ENCODE results near the gene INPP5A.
"Not testable (repeated sequence)": the region's sequence is repeated elsewhere in the genome, so short reads cannot be mapped to it uniquely, and the experiment has no call there.

Gene INPP5A

GRCh38 chr10:132765435-132765834 is 227.8 kb downstream of the INPP5A start:
- no peak for TF ChIP-seq ZFX (IDR thresholded peaks at IDR 0.05)
- TF ChIP-seq, protein P1, sequence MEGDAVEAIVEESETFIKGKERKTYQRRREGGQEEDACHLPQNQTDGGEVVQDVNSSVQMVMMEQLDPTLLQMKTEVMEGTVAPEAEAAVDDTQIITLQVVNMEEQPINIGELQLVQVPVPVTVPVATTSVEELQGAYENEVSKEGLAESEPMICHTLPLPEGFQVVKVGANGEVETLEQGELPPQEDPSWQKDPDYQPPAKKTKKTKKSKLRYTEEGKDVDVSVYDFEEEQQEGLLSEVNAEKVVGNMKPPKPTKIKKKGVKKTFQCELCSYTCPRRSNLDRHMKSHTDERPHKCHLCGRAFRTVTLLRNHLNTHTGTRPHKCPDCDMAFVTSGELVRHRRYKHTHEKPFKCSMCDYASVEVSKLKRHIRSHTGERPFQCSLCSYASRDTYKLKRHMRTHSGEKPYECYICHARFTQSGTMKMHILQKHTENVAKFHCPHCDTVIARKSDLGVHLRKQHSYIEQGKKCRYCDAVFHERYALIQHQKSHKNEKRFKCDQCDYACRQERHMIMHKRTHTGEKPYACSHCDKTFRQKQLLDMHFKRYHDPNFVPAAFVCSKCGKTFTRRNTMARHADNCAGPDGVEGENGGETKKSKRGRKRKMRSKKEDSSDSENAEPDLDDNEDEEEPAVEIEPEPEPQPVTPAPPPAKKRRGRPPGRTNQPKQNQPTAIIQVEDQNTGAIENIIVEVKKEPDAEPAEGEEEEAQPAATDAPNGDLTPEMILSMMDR (conservative IDR thresholded peaks at IDR 0.05): no peak
- no peak overlapping the region for H3K27ac ChIP-seq

DNA sequence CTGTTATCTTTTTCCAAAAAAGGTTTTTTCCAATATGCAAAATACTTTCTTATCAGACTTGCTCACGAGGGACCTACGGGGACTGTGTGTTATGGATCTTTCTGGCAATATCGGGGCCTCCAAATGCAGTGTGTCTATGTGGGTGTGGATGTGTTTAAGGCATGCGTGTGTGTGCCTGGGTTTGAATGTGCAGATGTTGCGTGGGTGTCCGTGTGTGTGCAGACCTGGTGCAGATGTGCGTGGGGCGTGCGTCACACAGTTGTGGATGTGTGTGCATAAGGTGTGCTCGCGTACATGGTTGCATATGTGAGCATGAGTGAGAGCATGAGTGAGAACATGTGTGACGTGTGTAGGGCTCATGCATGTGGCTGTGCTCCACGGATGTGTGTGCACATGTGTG is 228.7 kb downstream of the INPP5A start:
- TF ChIP-seq, protein P1 (conservative IDR thresholded peaks at IDR 0.05): no peak
- TF ChIP-seq ZFX (IDR thresholded peaks at IDR 0.05): no peak
- H3K27ac ChIP-seq: no peak overlapping the region

GRCh38 chr10:132768346-132769248 is 231.0 kb downstream of the INPP5A start:
- TF ChIP-seq, protein P1 (conservative IDR thresholded peaks at IDR 0.05): no peak
- TF ChIP-seq ZFX (IDR thresholded peaks at IDR 0.05): no peak
- H3K27ac ChIP-seq: no peak overlapping the region

- H3K27ac ChIP-seq: no peak overlapping the region
- TF ChIP-seq, protein P1 (conservative IDR thresholded peaks at IDR 0.05): no peak
- TF ChIP-seq ZFX (IDR thresholded peaks at IDR 0.05): no peak
Observed at GRCh38 chr10:132770061-132771021, 232.8 kb downstream of the INPP5A start.

DNA sequence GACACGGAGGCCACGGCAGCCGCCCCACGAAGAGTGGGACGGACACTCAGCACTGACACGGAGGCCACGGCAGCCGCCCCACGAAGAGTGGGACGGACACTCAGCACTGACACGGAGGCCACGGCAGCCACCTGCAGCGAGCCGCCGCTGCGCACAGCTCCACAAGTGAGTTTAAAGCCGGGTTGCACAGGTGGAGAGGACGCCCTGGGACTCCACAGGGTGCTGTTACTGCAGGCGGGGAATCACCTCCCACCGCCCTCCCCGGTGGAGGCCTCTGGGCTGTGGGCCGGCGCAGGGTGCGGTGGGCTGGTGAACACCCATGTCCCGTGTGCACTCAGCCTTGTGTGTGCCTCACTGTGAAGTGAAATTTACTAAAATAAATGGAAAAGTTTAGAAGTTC is 235.2 kb downstream of the INPP5A start:
- not testable (repeated sequence) for H3K27ac ChIP-seq

DNA sequence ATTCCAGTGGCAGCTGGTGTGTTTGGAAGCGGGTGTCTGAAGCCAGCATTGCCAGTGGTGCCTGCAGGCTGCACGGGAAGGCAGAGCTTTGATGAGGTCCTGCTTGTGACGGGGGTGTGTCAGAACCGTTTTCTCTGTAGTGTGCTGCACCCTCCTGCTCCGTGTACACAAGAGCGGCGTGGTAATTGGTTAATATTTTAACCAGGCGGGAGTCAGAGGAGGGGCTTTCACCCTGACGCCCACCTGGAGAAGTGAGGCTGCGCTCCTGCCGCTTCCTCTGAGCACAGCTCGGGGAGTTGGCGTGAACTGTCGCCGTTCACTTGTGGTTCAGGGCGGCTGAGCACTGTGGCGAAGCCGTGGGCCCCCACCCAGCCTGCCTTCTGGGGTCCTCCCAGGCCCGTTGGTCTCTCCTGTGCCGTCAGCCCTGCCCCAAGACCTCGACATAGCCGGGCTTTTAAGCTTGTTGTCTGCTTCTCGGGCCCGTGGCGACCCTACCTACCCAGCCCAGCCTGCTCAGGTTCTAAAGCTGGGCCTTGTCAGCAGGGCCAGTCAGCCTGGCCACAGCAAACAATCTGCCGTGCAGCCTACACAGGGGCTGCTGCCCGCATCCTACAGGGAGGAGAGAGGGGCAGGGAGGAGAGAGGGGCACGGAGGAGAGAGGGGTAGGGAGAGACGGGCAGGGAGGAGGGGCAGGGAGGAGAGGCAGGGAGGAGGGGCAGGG is 236.8 kb downstream of the INPP5A start:
- TF ChIP-seq, protein P1 (conservative IDR thresholded peaks at IDR 0.05): no peak
- TF ChIP-seq ZFX (IDR thresholded peaks at IDR 0.05): no peak
- no peak overlapping the region for H3K27ac ChIP-seq
